ENCODE data around the gene AHNAK2.

The AHNAK2 gene

DNA sequence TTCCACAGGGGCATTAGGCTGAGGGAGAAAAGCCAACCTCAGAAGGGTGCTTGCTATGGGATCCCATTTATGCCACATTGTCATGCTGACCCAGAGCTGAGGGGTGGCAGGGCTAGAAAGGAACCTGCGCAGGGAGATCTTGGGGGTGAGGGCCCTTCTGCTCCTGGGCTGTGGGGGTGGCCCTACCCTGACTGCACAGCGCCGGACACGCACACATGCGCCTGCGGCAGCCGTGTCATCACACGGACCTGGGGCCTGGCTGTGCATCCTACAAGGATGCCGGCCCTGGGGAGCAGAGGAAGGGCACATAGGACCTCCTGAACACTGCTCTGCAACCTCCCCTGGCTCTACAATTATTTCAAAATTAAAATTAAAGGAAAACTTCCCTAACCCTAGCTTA is 35.9 kb upstream of the AHNAK2 start:
- H3K4me3 ChIP-seq (ENCODE audit: low read depth, low read length), result no peak overlapping the region
- H3K36me3 ChIP-seq, result peaks cover 74% of the 10 kb centered on the region
- no peak overlapping the region for H3K27ac ChIP-seq

DNA sequence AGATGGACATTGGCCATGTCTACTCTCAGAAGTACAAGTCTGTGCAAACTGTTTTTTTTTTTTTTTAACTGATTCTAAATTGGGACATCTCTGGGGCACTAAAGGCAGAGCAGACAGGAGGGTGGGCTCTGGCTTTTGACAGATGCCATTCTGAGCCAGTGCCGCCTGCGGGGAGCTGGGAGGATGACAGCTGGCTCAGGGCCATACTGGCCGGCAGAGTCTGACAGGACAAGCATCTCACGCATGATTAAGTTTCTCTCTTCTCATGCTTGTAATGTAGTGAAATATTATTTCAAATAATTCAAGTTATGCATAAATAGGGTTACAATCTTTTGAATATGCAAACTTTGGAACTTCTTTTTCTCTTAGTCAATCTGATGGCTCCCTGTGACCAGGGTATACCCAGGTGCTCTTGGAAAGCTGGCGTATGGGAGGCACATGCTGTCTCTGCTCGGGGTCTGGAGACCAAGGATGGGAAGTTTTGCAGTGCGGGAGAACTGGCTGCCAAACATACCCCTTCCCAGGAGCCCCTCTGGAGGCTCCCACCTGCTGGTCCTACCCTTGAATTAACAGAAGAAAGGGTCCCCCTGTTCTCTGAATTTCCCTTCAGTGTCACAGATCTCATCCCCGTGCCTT is 35.1 kb upstream of the AHNAK2 start:
- TF ChIP-seq, protein P1, sequence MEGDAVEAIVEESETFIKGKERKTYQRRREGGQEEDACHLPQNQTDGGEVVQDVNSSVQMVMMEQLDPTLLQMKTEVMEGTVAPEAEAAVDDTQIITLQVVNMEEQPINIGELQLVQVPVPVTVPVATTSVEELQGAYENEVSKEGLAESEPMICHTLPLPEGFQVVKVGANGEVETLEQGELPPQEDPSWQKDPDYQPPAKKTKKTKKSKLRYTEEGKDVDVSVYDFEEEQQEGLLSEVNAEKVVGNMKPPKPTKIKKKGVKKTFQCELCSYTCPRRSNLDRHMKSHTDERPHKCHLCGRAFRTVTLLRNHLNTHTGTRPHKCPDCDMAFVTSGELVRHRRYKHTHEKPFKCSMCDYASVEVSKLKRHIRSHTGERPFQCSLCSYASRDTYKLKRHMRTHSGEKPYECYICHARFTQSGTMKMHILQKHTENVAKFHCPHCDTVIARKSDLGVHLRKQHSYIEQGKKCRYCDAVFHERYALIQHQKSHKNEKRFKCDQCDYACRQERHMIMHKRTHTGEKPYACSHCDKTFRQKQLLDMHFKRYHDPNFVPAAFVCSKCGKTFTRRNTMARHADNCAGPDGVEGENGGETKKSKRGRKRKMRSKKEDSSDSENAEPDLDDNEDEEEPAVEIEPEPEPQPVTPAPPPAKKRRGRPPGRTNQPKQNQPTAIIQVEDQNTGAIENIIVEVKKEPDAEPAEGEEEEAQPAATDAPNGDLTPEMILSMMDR (IDR thresholded peaks at IDR 0.05; ENCODE audit: low read depth, low read length), result no peak
- no peak for DNase-seq
- Histone ChIP-seq H3K4me3 (ENCODE audit: low read depth, low read length) (no peak overlapping the region), H3K27ac (no peak overlapping the region), H3K36me3 (peaks cover 74% of the 10 kb centered on the region), H3K9me3 (ENCODE audit: severe bottlenecking) (no peaks in the 10 kb centered on the region), H3K27me3 (ENCODE audit: insufficient read depth, low read depth, severe bottlenecking) (no peaks in the 10 kb centered on the region)

More for the DNA sequence above, 35.9 kb upstream of the AHNAK2 start:
- no peak for DNase-seq
- no peaks in the 10 kb centered on the region for H3K27me3 ChIP-seq (ENCODE audit: insufficient read depth, low read depth, severe bottlenecking)
- TF ChIP-seq, protein P1 (IDR thresholded peaks at IDR 0.05; ENCODE audit: low read depth, low read length), result no peak
- H3K9me3 ChIP-seq (ENCODE audit: severe bottlenecking), result no peaks in the 10 kb centered on the region

DNA sequence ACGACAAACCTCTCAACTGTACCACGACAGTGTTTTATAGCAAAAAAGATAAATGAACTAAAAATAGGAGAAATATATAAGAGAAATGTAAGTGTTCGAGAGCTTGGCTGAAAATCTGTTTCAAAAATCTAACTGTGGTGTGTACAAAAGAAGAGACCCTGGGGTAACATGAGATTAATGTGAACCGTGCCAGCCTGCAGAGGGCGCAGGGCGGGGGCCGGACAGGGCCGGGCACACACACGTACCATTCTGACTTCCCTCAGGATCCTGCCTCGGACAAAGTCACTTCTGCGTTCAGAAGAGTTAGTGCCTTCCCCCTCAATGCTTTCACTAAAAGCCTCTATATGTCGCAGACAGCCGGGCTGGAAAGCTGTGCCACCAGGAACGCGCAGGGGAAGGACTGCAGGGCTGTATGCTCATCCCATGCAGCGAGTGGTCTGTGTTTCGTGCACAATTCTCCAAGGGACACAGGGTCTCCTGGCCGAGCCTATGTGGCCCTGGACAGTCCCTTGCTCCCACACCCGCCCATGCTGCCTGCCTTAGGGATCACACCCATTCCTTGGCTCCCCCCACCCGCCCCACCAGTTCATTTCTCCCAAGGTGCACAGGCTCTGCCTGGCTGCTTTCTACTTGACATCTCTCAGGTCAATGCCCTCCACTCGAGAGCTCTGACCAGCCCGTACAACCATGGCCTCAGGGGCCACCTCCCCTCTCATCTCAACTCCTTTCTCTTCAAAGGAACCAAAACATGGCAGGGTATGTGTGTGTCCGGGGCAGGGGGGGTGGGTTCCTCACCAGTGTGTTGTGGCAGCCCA is 34.2 kb upstream of the AHNAK2 start:
- TF ChIP-seq, protein P1 (IDR thresholded peaks at IDR 0.05; ENCODE audit: low read depth, low read length), result 0 out of 2 replicates have a peak, but pooled peaks have one; percentile 10
- DNase-seq, result no peak
- no peak overlapping the region for H3K4me3 ChIP-seq (ENCODE audit: low read depth, low read length)
- H3K27me3 ChIP-seq (ENCODE audit: insufficient read depth, low read depth, severe bottlenecking), result no peaks in the 10 kb centered on the region
- H3K36me3 ChIP-seq, result peaks cover 75% of the 10 kb centered on the region
- H3K9me3 ChIP-seq (ENCODE audit: severe bottlenecking), result no peaks in the 10 kb centered on the region
- H3K27ac ChIP-seq, result no peak overlapping the region

DNA sequence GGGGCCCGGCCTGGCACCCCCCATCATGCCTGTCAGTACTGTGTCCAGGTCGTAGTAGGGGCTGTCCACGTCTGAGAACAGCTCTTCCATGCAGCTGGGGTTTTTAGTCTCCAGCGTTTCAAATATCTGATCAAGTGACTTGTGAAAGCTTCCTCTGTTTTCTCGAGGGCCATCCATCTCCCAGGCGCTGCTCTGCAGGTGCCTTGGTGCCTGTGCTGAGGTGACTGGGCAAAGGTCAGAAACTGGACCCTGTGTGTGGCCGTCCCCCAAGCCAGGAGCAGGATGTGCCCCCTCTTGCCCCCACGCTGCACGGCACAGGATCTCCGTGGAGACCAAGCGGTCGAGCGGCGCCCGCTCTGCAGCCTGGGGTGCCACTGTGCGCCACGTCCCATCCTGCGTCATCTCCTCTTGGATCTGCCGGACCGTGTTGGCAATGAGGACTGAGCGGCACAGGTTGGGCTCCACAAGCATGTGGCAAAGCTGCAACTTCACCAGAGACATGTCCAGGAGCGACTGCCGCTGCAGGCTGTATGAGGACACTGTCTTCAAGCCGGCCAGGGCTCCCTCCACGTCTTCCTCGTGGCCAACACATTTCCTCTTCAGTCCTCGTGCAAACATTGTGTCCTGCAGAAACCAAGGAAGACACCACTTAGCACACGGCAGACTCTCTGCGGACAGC is 33.3 kb upstream of the AHNAK2 start:
- no peaks in the 10 kb centered on the region for H3K27me3 ChIP-seq (ENCODE audit: insufficient read depth, low read depth, severe bottlenecking)
- no peak overlapping the region for H3K27ac ChIP-seq
- H3K36me3 ChIP-seq, result peaks cover 69% of the 10 kb centered on the region
- H3K9me3 ChIP-seq (ENCODE audit: severe bottlenecking), result no peaks in the 10 kb centered on the region
- no peak overlapping the region for H3K4me3 ChIP-seq (ENCODE audit: low read depth, low read length)
- no peak for DNase-seq
- TF ChIP-seq, protein P1 (IDR thresholded peaks at IDR 0.05; ENCODE audit: low read depth, low read length), result no peak

DNA sequence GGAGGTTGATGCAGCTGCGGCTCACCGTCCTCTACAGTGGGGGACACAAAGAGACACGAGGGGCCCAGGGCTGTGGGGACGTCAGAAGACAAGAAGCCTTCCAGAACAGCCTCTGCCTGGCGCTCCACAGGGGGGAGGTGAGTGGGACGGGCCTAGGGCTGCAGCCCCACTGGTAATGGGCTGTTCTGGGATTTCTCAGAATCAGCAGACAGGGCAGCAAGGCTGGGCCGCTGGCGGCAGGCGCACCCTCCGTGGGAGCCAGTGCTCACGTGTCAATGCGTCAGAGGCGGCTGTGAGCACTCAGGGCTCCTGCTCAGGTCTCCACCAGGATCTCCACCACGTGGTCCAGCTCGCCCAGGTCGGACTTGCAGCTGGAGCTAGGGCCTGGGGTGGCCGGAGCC is 32.7 kb upstream of the AHNAK2 start:
- peaks cover 68% of the 10 kb centered on the region for H3K36me3 ChIP-seq
- no peak overlapping the region for H3K4me3 ChIP-seq (ENCODE audit: low read depth, low read length)
- no peaks in the 10 kb centered on the region for H3K9me3 ChIP-seq (ENCODE audit: severe bottlenecking)
- no peak overlapping the region for H3K27ac ChIP-seq
- H3K27me3 ChIP-seq (ENCODE audit: insufficient read depth, low read depth, severe bottlenecking), result no peaks in the 10 kb centered on the region
- no peak for DNase-seq
- TF ChIP-seq, protein P1 (IDR thresholded peaks at IDR 0.05; ENCODE audit: low read depth, low read length), result no peak

All from WERI-Rb-1 (cell line).